ENCODE data around the gene KRT7. TPM values are rescaled to one million over a fixed set of nuclear protein-coding genes. Genes with fewer than 3 reads are reported as not detected.

Gene KRT7
- total RNA-seq, 2 donors from 2014 or later: 69.2 to 196 TPM

- Histone ChIP-seq H3K36me3 (replicated peaks in 1 of 2; ENCODE audit: insufficient read depth in 1 of 2, low read depth in 2 of 2) (no peaks in the 10 kb centered on the region), H3K4me1 (peaks cover 67% of the 10 kb centered on the region), H3K27ac (no peak overlapping the region), H3K9me3 (no peaks in the 10 kb centered on the region), H3K27me3 (no peaks in the 10 kb centered on the region), H3K4me3 (no peak overlapping the region)
- DNase-seq (peak in 1 of 4 donors; percentile 9), ATAC-seq (no peak)
- intact Hi-C loops (cut with DNase I): loop anchor here (5.0 kb wide), 1 partner anchor 45 kb away; no protein-coding TSS in a partner anchor
- 81 to 87% methylated on average over 10 to 13 of the region's 13 CpGs for WGBS, 2 donors
- no peak for TF ChIP-seq POLR2A (IDR thresholded peaks at IDR 0.05)
- TF ChIP-seq, protein P1, sequence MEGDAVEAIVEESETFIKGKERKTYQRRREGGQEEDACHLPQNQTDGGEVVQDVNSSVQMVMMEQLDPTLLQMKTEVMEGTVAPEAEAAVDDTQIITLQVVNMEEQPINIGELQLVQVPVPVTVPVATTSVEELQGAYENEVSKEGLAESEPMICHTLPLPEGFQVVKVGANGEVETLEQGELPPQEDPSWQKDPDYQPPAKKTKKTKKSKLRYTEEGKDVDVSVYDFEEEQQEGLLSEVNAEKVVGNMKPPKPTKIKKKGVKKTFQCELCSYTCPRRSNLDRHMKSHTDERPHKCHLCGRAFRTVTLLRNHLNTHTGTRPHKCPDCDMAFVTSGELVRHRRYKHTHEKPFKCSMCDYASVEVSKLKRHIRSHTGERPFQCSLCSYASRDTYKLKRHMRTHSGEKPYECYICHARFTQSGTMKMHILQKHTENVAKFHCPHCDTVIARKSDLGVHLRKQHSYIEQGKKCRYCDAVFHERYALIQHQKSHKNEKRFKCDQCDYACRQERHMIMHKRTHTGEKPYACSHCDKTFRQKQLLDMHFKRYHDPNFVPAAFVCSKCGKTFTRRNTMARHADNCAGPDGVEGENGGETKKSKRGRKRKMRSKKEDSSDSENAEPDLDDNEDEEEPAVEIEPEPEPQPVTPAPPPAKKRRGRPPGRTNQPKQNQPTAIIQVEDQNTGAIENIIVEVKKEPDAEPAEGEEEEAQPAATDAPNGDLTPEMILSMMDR (IDR thresholded peaks at IDR 0.05): no peak
Measured at GRCh38 chr12:52211716-52212585, 21.1 kb upstream of the KRT7 start.

DNA sequence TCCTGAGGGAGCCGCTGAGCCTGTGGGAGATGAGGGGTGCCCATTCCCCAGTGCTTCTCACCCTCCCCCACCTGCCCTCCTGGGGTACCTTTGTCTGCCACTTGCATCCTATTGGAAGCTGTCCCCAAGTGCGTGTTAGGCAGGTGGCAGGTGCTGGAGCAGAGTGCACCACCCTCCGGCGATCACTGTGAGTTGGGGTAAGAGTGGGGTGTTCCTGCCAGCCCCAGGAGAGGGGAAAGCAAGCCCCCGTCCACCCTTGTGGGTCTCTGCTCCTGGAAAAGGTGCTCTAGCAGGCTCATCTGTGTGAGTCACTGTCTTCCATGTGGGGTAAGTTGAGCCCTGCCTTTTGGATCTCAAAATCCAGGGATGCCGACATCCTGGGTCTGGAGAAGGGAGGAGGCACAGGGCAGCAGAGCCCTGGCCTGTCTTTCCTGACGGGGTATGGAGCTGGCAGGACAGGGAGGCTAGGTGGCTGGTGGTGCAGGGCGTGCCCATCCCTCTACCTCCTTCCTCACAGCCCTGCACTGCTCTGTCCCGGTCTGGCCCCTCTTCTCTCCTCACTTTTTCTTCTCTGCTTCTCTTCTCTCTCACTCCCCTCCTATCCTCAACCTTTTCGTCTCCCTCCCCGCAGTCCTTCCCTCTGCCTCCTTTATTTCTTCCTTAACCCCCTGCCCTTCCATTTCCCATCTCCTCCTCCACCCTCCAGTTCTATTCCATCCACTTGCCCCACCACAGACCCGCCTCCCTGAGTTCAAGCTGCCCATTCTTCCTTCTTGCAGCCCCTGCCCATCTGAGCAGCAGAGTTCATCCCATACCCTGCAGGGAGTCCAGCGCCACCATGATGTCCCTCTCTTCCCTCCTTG lies 20.1 kb upstream of the KRT7 start:
- 63 to 68% methylated on average over 9 to 13 of the region's 13 CpGs for WGBS, 2 donors
- no peak overlapping the region for H3K4me3 ChIP-seq
- TF ChIP-seq, protein P1 (IDR thresholded peaks at IDR 0.05): no peak
- no peak for TF ChIP-seq POLR2A (IDR thresholded peaks at IDR 0.05)
- H3K4me1 ChIP-seq: peaks cover 67% of the 10 kb centered on the region
- H3K9me3 ChIP-seq: no peaks in the 10 kb centered on the region
- H3K36me3 ChIP-seq (replicated peaks in 1 of 2; ENCODE audit: insufficient read depth in 1 of 2, low read depth in 2 of 2): no peaks in the 10 kb centered on the region
- DNase-seq: peak in 2 of 4 donors; percentile 5 to 8
- no peak for ATAC-seq
- intact Hi-C loops (cut with DNase I): loop anchor here (5.0 kb wide), 1 partner anchor 46 kb away; no protein-coding TSS in a partner anchor
- H3K27me3 ChIP-seq: no peaks in the 10 kb centered on the region
- H3K27ac ChIP-seq: peak overlapping the region in 2 of 4 donors; percentile 11 to 25

GRCh38 chr12:52213564-52214420 lies 19.3 kb upstream of the KRT7 start:
- Histone ChIP-seq H3K36me3 (replicated peaks in 1 of 2; ENCODE audit: insufficient read depth in 1 of 2, low read depth in 2 of 2) (no peaks in the 10 kb centered on the region), H3K4me1 (peaks cover 65% of the 10 kb centered on the region), H3K27ac (peak overlapping the region; percentile 11 to 40 (median 25)), H3K4me3 (no peak overlapping the region), H3K27me3 (no peaks in the 10 kb centered on the region), H3K9me3 (no peaks in the 10 kb centered on the region)
- DNase-seq (peak; percentile 89 to 91 (median 90)), ATAC-seq (peak; percentile 89)
- intact Hi-C loops (cut with DNase I): loop anchor here (5.0 kb wide), 1 partner anchor 46 kb away; no protein-coding TSS in a partner anchor
- 16 to 51% methylated on average over 4 to 13 of the region's 13 CpGs for WGBS, 2 donors
- no peak for TF ChIP-seq POLR2A (IDR thresholded peaks at IDR 0.05)
- TF ChIP-seq, protein P1 (IDR thresholded peaks at IDR 0.05): peak; percentile 95 to 100 (median 99)

GRCh38 chr12:52214421-52214802 lies 18.6 kb upstream of the KRT7 start:
- H3K27ac ChIP-seq: peak overlapping the region in 1 of 4 donors; percentile 25

More at GRCh38 chr12:52214421-52214802, 18.6 kb upstream of the KRT7 start:
- intact Hi-C loops (cut with DNase I): loop anchor here (5.0 kb wide), 1 partner anchor 47 kb away; no protein-coding TSS in a partner anchor
- DNase-seq (peak in 3 of 4 donors; percentile 8 to 25 (median 12)), ATAC-seq (no peak)
- Histone ChIP-seq H3K4me1 (peaks cover 66% of the 10 kb centered on the region), H3K27me3 (no peaks in the 10 kb centered on the region), H3K9me3 (no peaks in the 10 kb centered on the region), H3K4me3 (no peak overlapping the region), H3K36me3 (replicated peaks in 1 of 2; ENCODE audit: insufficient read depth in 1 of 2, low read depth in 2 of 2) (no peaks in the 10 kb centered on the region)
- 42% methylated on average over 3 of the region's 3 CpGs; no CpG with 5 or more reads in 1 of the 2 donors for WGBS, 2 donors
- TF ChIP-seq, protein P1 (IDR thresholded peaks at IDR 0.05): peak in 2 of 7 experiments; percentile 6 to 24
- no peak for TF ChIP-seq POLR2A (IDR thresholded peaks at IDR 0.05)

Data from body of pancreas (tissue), 4 donors.